ENCODE results near the gene SPATS2L.

GRCh38 chr2:200275295-200276013, 31.0 kb upstream of the SPATS2L start:
- no peak for TF ChIP-seq CTCF (conservative IDR thresholded peaks at IDR 0.05 in 1 of 2, IDR thresholded peaks at IDR 0.05 in 1 of 2; ENCODE audit: extremely low read depth in 1 of 2, insufficient read depth in 1 of 2, low read depth in 1 of 2, low read length in 2 of 2)
- TF ChIP-seq EZH2 (IDR thresholded peaks at IDR 0.05; ENCODE audit: borderline replicate concordance, low read length), result no peak
